ENCODE results near the gene PSMD2.

Gene PSMD2

GRCh38 chr3:184299488-184300377 lies 692 bp downstream of the PSMD2 start:
- no peak for TF ChIP-seq CTCF (IDR thresholded peaks at IDR 0.05; ENCODE audit: low read depth, low read length)
- H3K4me3 ChIP-seq (ENCODE audit: low read depth, low read length): peak overlapping the region; percentile 82

- peak overlapping the region; percentile 82 for H3K4me3 ChIP-seq (ENCODE audit: low read depth, low read length)
- no peak for TF ChIP-seq CTCF (IDR thresholded peaks at IDR 0.05; ENCODE audit: low read depth, low read length)
Observed at GRCh38 chr3:184300378-184300720, 1.3 kb downstream of the PSMD2 start.

GRCh38 chr3:184305577-184305976 lies 6.5 kb downstream of the PSMD2 start:
- no peak overlapping the region for H3K4me3 ChIP-seq (ENCODE audit: low read depth, low read length)
- TF ChIP-seq CTCF (IDR thresholded peaks at IDR 0.05; ENCODE audit: low read depth, low read length): no peak; the same call in 1 of the 2 replicates

- no peak for TF ChIP-seq CTCF (IDR thresholded peaks at IDR 0.05; ENCODE audit: low read depth, low read length)
- H3K4me3 ChIP-seq (ENCODE audit: low read depth, low read length): no peak overlapping the region
Observed at GRCh38 chr3:184306341-184306972, 7.4 kb downstream of the PSMD2 start.

- H3K4me3 ChIP-seq (ENCODE audit: low read depth, low read length): no peak overlapping the region
- TF ChIP-seq CTCF (IDR thresholded peaks at IDR 0.05; ENCODE audit: low read depth, low read length): no peak
Observed at GRCh38 chr3:184307915-184308314, 8.9 kb downstream of the PSMD2 start.

GRCh38 chr3:184308744-184309143 lies 9.7 kb downstream of the PSMD2 start:
- H3K4me3 ChIP-seq (ENCODE audit: low read depth, low read length): no peak overlapping the region
- no peak for TF ChIP-seq CTCF (IDR thresholded peaks at IDR 0.05; ENCODE audit: low read depth, low read length)

- no peak overlapping the region for H3K4me3 ChIP-seq (ENCODE audit: low read depth, low read length)
- TF ChIP-seq CTCF (IDR thresholded peaks at IDR 0.05; ENCODE audit: low read depth, low read length): no peak
Observed at GRCh38 chr3:184311633-184312032, 12.6 kb downstream of the PSMD2 start.
